Hematopoietic multipotent progenitor cell treated with erythropoietin and hydrocortisone succinate and interleukin-3 and kit ligand, for 6 days (in vitro differentiated cells): Measurements from ENCODE around the gene SCLY.

Experiments
- DNase-seq: peaks from one replicate; pipeline ENCODE4 v3.0.0-alpha.2; 2015

Gene SCLY

GRCh38 chr2:238141541-238142318 is 80.9 kb downstream of the SCLY start:
- peak; percentile 85 for DNase-seq

- DNase-seq: no peak
These were observed 81.8 kb downstream of the SCLY start for GRCh38 chr2:238142382-238143205.

GRCh38 chr2:238143239-238143951 is 82.6 kb downstream of the SCLY start:
- DNase-seq: peak; percentile 12

GRCh38 chr2:238144262-238144661 is 83.5 kb downstream of the SCLY start:
- DNase-seq: no peak

- no peak for DNase-seq
These were observed 84.2 kb downstream of the SCLY start for GRCh38 chr2:238145046-238145445.

GRCh38 chr2:238145851-238146250 is 85.0 kb downstream of the SCLY start:
- no peak for DNase-seq

GRCh38 chr2:238146884-238147544 is 86.2 kb downstream of the SCLY start:
- DNase-seq: peak; percentile 16

GRCh38 chr2:238148981-238149380 is 88.2 kb downstream of the SCLY start:
- no peak for DNase-seq
